HepG2 (cell line): Measurements from ENCODE around the gene REM2. TPM values are rescaled to one million over a fixed set of nuclear protein-coding genes. Genes with fewer than 3 reads are reported as not detected.

Experiments
- ATAC-seq: fragments of 200-7000 bp; cut with Tn5 transposase; 3 replicates; pipeline ENCODE4 v1.9.1; 2020; ENCODE audit warnings: mild to moderate bottlenecking, moderate library complexity
- BruUV-seq: library from RNA; stranded (reverse); fragments of 400-500 nt; replicated peaks from 2 replicates; lab custom pipeline; 2021; lab: Mats Ljungman, UMichigan
- CTCF ChIA-PET: fragments of 300-600 bp; formaldehyde crosslinking; extraction: SDS; loops from one replicate; lab custom pipeline; 2021; ENCODE audit warnings: low total read pairs, inconsistent platforms, low intra/inter-chr PET ratio; lab: Yijun Ruan, JAX
- POLR2A ChIA-PET: fragments of 350-600 bp; sonication (Branson Sonifier 250); formaldehyde crosslinking; loops from one replicate; lab custom pipeline; 2020; ENCODE audit warnings: antibody characterized with exemption, inconsistent platforms; lab: Yijun Ruan, JAX
- DNase-seq: peaks from one replicate; pipeline ENCODE4 v3.0.0-alpha.2; 2015; ENCODE audit warnings: low spot score
- FAIRE-seq: peaks from 3 replicates; lab custom pipeline; 2011; peaks lifted over from hg19 to GRCh38; lab: Jason Lieb, UNC
- H2AFZ ChIP-seq: one replicate; pipeline ENCODE4 v1.6.1; 2011; ENCODE audit warnings: low read length, inconsistent platforms
- H3K27ac ChIP-seq: fragments of 300-600 bp; 3 replicates; pipeline ENCODE4 v1.8.0; 2011; ENCODE audit warnings: mixed run types, mild to moderate bottlenecking, mixed read lengths, low read length, inconsistent platforms; ENCODE audit not compliant: insufficient read depth; ENCODE audit errors: extremely low read length
- H3K27me3 ChIP-seq, 2 experiments: fragments of 200-600 bp in 1 of 2; 2 replicates in 1 of 2; 3 replicates in 1 of 2; pipeline versions ENCODE4 v1.6.0 to v1.8.0; 2011; ENCODE audit warnings: low read length in 2 of 2, mild to moderate bottlenecking in 2 of 2, moderate library complexity in 2 of 2, inconsistent platforms in 1 of 2; ENCODE audit not compliant: insufficient read depth in 2 of 2, control insufficient read depth in 1 of 2
- H3K36me3 ChIP-seq, 2 experiments: fragments of 200-600 bp in 1 of 2; replicated peaks in 1 of 2; 2 replicates in 1 of 2; 3 replicates in 1 of 2; pipeline versions ENCODE4 v1.5.1 to v1.8.0; 2011; ENCODE audit warnings: low read length in 2 of 2, inconsistent platforms in 1 of 2; ENCODE audit not compliant: insufficient read depth in 2 of 2, control insufficient read depth in 1 of 2
- H3K4me1 ChIP-seq: 2 replicates; pipeline ENCODE4 v1.5.1; 2012; ENCODE audit warnings: low read length, inconsistent platforms; ENCODE audit not compliant: insufficient read depth
- H3K4me2 ChIP-seq: 2 replicates; pipeline ENCODE4 v1.6.0; 2011; ENCODE audit warnings: low read depth, low read length, inconsistent platforms
- H3K4me3 ChIP-seq, 3 experiments: fragments of 200-600 bp in 1 of 3; sonication (generic), shearing (Covaris generic) in 1 of 3; replicated peaks in 1 of 3; 2 replicates each; pipeline ENCODE4 v1.5.1; 2011 to 2016; ENCODE audit warnings: low read length in 3 of 3, inconsistent platforms in 2 of 3, low read depth in 2 of 3, mild to moderate bottlenecking in 2 of 3, control low read depth in 1 of 3, mixed read lengths in 1 of 3; ENCODE audit not compliant: insufficient read depth in 1 of 3
- H3K79me2 ChIP-seq: one replicate; pipeline ENCODE4 v1.6.1; 2011; ENCODE audit warnings: low read length, inconsistent platforms; ENCODE audit not compliant: insufficient read depth
- H3K9ac ChIP-seq: 2 replicates; pipeline ENCODE4 v1.6.0; 2011; ENCODE audit warnings: mild to moderate bottlenecking, low read depth, low read length, inconsistent platforms; ENCODE audit not compliant: insufficient read depth
- H3K9me3 ChIP-seq: 2 replicates; pipeline ENCODE4 v1.5.1; 2012; ENCODE audit warnings: mild to moderate bottlenecking, low read length
- H4K20me1 ChIP-seq: 2 replicates; pipeline ENCODE4 v1.6.0; 2011; ENCODE audit warnings: inconsistent platforms, mild to moderate bottlenecking, low read length, moderate library complexity; ENCODE audit not compliant: insufficient read depth
- ARID5B ChIP-seq: IDR thresholded peaks from 2 replicates; pipeline ENCODE4 v1.4.0; 2020; ENCODE audit warnings: mild to moderate bottlenecking, missing genetic modification reagents
- KLF13 ChIP-seq: sonication (generic); formaldehyde crosslinking; IDR thresholded peaks from 2 replicates; pipeline ENCODE4 v1.4.0; 2020; ENCODE audit warnings: mild to moderate bottlenecking, missing genetic modification reagents
- MED13 ChIP-seq: sonication (generic); formaldehyde crosslinking; IDR thresholded peaks from 2 replicates; pipeline ENCODE4 v1.5.0; 2020; ENCODE audit warnings: missing genetic modification reagents
- MXD1 ChIP-seq: sonication (generic); formaldehyde crosslinking; IDR thresholded peaks from 2 replicates; pipeline ENCODE4 v1.4.0; 2020; ENCODE audit warnings: mild to moderate bottlenecking, missing genetic modification reagents
- MXI1 ChIP-seq: IDR thresholded peaks from 3 replicates; pipeline ENCODE4 v1.6.1; 2012; ENCODE audit warnings: low read depth, low read length, inconsistent platforms, borderline replicate concordance
- NBN ChIP-seq: fragments of 450-650 bp; conservative IDR thresholded peaks from 2 replicates; pipeline ENCODE4 v1.6.1; 2017
- NFKB2 ChIP-seq: sonication (generic); formaldehyde crosslinking; IDR thresholded peaks from 2 replicates; pipeline ENCODE4 v1.4.0; 2020; ENCODE audit warnings: missing genetic modification reagents, borderline replicate concordance
- NR2C2 ChIP-seq: sonication (generic); formaldehyde crosslinking; IDR thresholded peaks from 2 replicates; pipeline ENCODE4 v1.4.0; 2020; ENCODE audit warnings: missing genetic modification reagents, mild to moderate bottlenecking, moderate library complexity, borderline replicate concordance
- RFX5 ChIP-seq: IDR thresholded peaks from 2 replicates; pipeline ENCODE4 v1.6.1; 2011; ENCODE audit warnings: low read depth, low read length, improper control_type of control experiment
- SUZ12 ChIP-seq: fragments of 150-350 bp; IDR thresholded peaks from 2 replicates; pipeline ENCODE4 v1.6.1; 2014; ENCODE audit warnings: low read depth, low read length
- ZFP90 ChIP-seq: sonication (generic); formaldehyde crosslinking; IDR thresholded peaks from 2 replicates; pipeline ENCODE4 v1.8.0; 2022; ENCODE audit warnings: missing genetic modification reagents, mild to moderate bottlenecking, inconsistent platforms, borderline replicate concordance
- ZMAT3 ChIP-seq: sonication (generic); formaldehyde crosslinking; conservative IDR thresholded peaks from 2 replicates; pipeline ENCODE4 v1.7.0; 2021; ENCODE audit warnings: missing genetic modification reagents
- ZNF552 ChIP-seq: sonication (generic); formaldehyde crosslinking; IDR thresholded peaks from 2 replicates; pipeline ENCODE4 v1.9.0; 2022; ENCODE audit warnings: missing genetic modification reagents, mild to moderate bottlenecking, borderline replicate concordance
- ZNF672 ChIP-seq: sonication (generic); formaldehyde crosslinking; IDR thresholded peaks from 2 replicates; pipeline ENCODE4 v1.8.1; 2022; ENCODE audit warnings: missing genetic modification reagents
- ZNF891 ChIP-seq: sonication (generic); formaldehyde crosslinking; IDR thresholded peaks from 2 replicates; pipeline ENCODE4 v1.5.0; 2020; ENCODE audit warnings: mild to moderate bottlenecking, missing genetic modification reagents
- WGBS: methylation state at CpG from one replicate; pipeline ENCODE4 v1.1.6; 2017; ENCODE audit warnings: low lambda C conversion rate; 5-methylcytosine and 5-hydroxymethylcytosine counted together
- in situ Hi-C: cut with HindIII; loops from 2 replicates; pipeline ENCODE4 v1.10.0; 2017; ENCODE audit warnings: low pct_unique_long_range_greater_than_20kb; ENCODE audit not compliant: extremely low pct_ligation_motif_present
- intact Hi-C: fragments of 100-400 bp; cut with micrococcal nuclease; formaldehyde crosslinking; loops from one replicate; pipeline ENCODE4 v1.10.0; 2022; ENCODE audit not compliant: unreplicated experiment
- polyA plus RNA-seq, 8 experiments: library from polyadenylated mRNA; depleted of rRNA in 3 of 8; stranded (reverse) in 7 of 8; unstranded in 1 of 8; fragments of >200 nt; fragmentation: Illumina TruSeq in 4 of 8; extraction: Trizol in 4 of 8; gene quantifications; 2 replicates each; pipeline versions ENCODE4 v1.2.1 to v1.2.3, GENCODE V29; 2011 to 2016; ENCODE audit warnings: low read depth in 4 of 8, missing spikeins in 1 of 8, mixed read lengths in 1 of 8; ENCODE audit not compliant: insufficient read depth in 1 of 8
- total RNA-seq, 5 experiments: library from RNA; depleted of rRNA; stranded (reverse); fragments of >200 nt; fragmentation: Illumina TruSeq; extraction: Trizol; gene quantifications; 2 replicates each; pipeline ENCODE4 v1.2.3, GENCODE V29; 2016; ENCODE audit warnings: low read depth in 1 of 5
- TF ChIP-seq, protein P1 (sequence below): sonication (generic); formaldehyde crosslinking; IDR thresholded peaks from 2 replicates; pipeline ENCODE4 v1.8.0; 2023; ENCODE audit warnings: mild to moderate bottlenecking, missing genetic modification reagents

Gene REM2
- total and polyA plus RNA-seq, 2 of the 13 experiments (the other 11 are each of a cell fraction or from before 2014, with no cell fraction given) = 0.20 TPM; not detected in 1

DNA sequence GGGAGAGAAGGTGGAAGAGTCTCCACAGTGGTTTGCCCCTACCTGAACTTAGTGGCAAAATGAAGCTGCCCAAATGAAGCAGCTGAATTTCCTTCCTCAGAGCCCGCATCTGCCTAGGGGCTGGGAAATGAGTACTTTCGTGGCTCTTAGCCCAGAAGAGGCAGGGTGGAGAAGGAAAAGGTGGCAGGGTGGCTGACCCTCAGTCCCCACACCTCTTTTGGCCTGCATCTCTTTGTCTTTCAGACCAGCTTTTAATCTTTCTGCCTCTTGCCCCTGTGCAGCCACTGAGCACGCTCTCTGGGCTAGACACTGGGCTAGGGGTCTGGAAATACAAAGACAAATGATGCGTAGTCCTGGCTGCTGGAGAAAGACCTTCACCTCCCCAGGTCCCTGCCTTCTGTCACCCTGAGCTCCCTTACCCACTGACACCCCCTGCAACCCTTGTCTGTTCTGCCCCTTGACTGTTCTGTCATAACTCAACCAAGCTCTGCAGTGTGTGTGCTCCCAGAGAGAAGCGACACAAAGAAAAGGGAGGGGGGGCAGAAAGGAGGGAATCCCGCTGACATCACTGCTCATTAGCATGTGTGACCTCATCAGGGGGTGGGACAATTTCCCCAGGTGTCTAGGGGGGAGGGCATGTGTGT, 371 bp upstream of the REM2 start:
- Histone ChIP-seq H4K20me1 (no peaks in the 10 kb centered on the region; the same call in 1 of the 2 replicates), H3K9ac (no peak overlapping the region), H2AFZ (no peak overlapping the region), H3K27me3 (peaks cover 8 to 54% of the 10 kb centered on the region in 2 experiments; a peak in 4 of 5 replicates), H3K4me1 (peaks cover 27% of the 10 kb centered on the region), H3K36me3 (no peaks in the 10 kb centered on the region), H3K79me2 (no peaks in the 10 kb centered on the region), H3K4me3 (no peak overlapping the region), H3K27ac (no peak overlapping the region), H3K9me3 (no peaks in the 10 kb centered on the region), H3K4me2 (no peak overlapping the region)
- ChIA-PET POLR2A (interaction anchor here (1.1 to 5.3 kb wide), 6 partner anchors 10 to 293 kb away, joined by 4 to 53 read pairs (median 5); partner anchors contain the start of genes ACIN1, C14orf119, LRP10 and OXA1L), CTCF (no interaction called here)
- FAIRE-seq (no peak), DNase-seq (no peak), ATAC-seq (peak; percentile 20)
- in situ Hi-C loops = no loop called here
- intact Hi-C loops = no loop called here
- BruUV-seq = no TSS peak
- WGBS = 26% methylated on average over 6 of the region's 6 CpGs
- TF ChIP-seq, protein P1, sequence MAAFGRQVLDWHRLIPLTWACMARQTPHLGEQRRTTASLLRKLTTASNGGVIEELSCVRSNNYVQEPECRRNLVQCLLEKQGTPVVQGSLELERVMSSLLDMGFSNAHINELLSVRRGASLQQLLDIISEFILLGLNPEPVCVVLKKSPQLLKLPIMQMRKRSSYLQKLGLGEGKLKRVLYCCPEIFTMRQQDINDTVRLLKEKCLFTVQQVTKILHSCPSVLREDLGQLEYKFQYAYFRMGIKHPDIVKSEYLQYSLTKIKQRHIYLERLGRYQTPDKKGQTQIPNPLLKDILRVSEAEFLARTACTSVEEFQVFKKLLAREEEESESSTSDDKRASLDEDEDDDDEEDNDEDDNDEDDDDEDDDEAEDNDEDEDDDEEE (CRISPR knock-in tag) = no peak
- TF ChIP-seq MXD1 (CRISPR knock-in tag) = 0 out of 2 replicates have a peak, but pooled peaks have one; percentile 30
- TF ChIP-seq SUZ12 = no peak
- TF ChIP-seq ZNF672 (CRISPR knock-in tag) = no peak
- TF ChIP-seq ZMAT3 (CRISPR knock-in tag) = 0 out of 2 replicates have a peak, but pooled peaks have one; percentile 22
- TF ChIP-seq ZNF552 = no peak
- TF ChIP-seq ARID5B (CRISPR knock-in tag) = no peak
- no peak for TF ChIP-seq MED13 (CRISPR knock-in tag)
- 0 out of 2 replicates have a peak, but pooled peaks have one; percentile 28 for TF ChIP-seq ZNF891 (CRISPR knock-in tag)
- 0 out of 2 replicates have a peak, but pooled peaks have one; percentile 73 for TF ChIP-seq KLF13 (CRISPR knock-in tag)
- no peak for TF ChIP-seq MXI1
- no peak for TF ChIP-seq NR2C2
- no peak for TF ChIP-seq NBN
- 0 out of 2 replicates have a peak, but pooled peaks have one; percentile 16 for TF ChIP-seq RFX5
- no peak for TF ChIP-seq ZFP90 (CRISPR knock-in tag)
- TF ChIP-seq NFKB2 (CRISPR knock-in tag) = 0 out of 2 replicates have a peak, but pooled peaks have one; percentile 47
